K562 (cell line): ENCODE measurements around the gene NBPF11.
"Not testable (repeated sequence)": the region's sequence is repeated elsewhere in the genome, so short reads cannot be mapped to it uniquely, and the experiment has no call there.

Experiments used
- CBFB ChIP-seq: sonication (generic); formaldehyde crosslinking; IDR thresholded peaks from 2 replicates; pipeline ENCODE4 v1.4.0; 2020; ENCODE audit warnings: mild to moderate bottlenecking, missing genetic modification reagents
- KLF10 ChIP-seq: fragments of 250-450 bp; sonication (Bioruptor Pico); IDR thresholded peaks from 2 replicates; pipeline ENCODE4 v1.6.1; 2021; ENCODE audit warnings: matching md5 sums
- POLR2A ChIP-seq: fragments of 450-650 bp; conservative IDR thresholded peaks from 2 replicates; pipeline ENCODE4 v1.6.1; 2016
- PRPF4 ChIP-seq: fragments of 200-400 bp; formaldehyde crosslinking; IDR thresholded peaks from one replicate; pipeline ENCODE4 v1.6.1; 2017; ENCODE audit warnings: low read length, low read depth, mild to moderate bottlenecking; ENCODE audit not compliant: insufficient read depth, poor library complexity, severe bottlenecking
- SIN3B ChIP-seq: fragments of 450-650 bp; IDR thresholded peaks from 2 replicates; pipeline ENCODE4 v1.6.1; 2017; ENCODE audit warnings: low read depth, mild to moderate bottlenecking, moderate library complexity
- SREBF1 ChIP-seq: fragments of 150-350 bp; IDR thresholded peaks from 2 replicates; pipeline ENCODE4 v1.6.1; 2014; ENCODE audit warnings: antibody characterized with exemption, low read depth, low read length, borderline replicate concordance
- TCF7 ChIP-seq: sonication (generic); IDR thresholded peaks from 2 replicates; pipeline ENCODE4 v1.6.1; 2016; ENCODE audit warnings: antibody characterized with exemption, borderline replicate concordance
- YY1 ChIP-seq, 3 experiments: IDR thresholded peaks; 2 replicates each; pipeline ENCODE4 v1.6.1; 2011; ENCODE audit warnings: low read length in 2 of 3, mild to moderate bottlenecking in 2 of 3, moderate library complexity in 2 of 3, borderline replicate concordance in 1 of 3, control low read depth in 1 of 3, low read depth in 1 of 3; ENCODE audit not compliant: insufficient read depth in 3 of 3, insufficient replicate concordance in 2 of 3, control insufficient read depth in 1 of 3, insufficient read length in 1 of 3; ENCODE audit errors: extremely low read depth in 1 of 3
- ZBTB1 ChIP-seq: sonication (generic); formaldehyde crosslinking; IDR thresholded peaks from 2 replicates; pipeline ENCODE4 v1.8.1; 2023; ENCODE audit warnings: missing genetic modification reagents, low read depth, mild to moderate bottlenecking, borderline replicate concordance
- ZC3H11A ChIP-seq: IDR thresholded peaks from 2 replicates; pipeline ENCODE4 v1.6.1; 2012; ENCODE audit warnings: low read depth, low read length, improper control_type of control experiment
- ZNF274 ChIP-seq: IDR thresholded peaks from 2 replicates; pipeline ENCODE4 v1.6.1; 2011; ENCODE audit warnings: low read depth, mild to moderate bottlenecking, low read length, moderate library complexity, borderline replicate concordance
- TF ChIP-seq, protein P1 (sequence below): sonication (generic); formaldehyde crosslinking; IDR thresholded peaks from 2 replicates; pipeline ENCODE4 v1.8.0; 2022; ENCODE audit warnings: mild to moderate bottlenecking, missing genetic modification reagents
- TF ChIP-seq, protein P2 (sequence below): sonication (generic); formaldehyde crosslinking; IDR thresholded peaks from 2 replicates; pipeline ENCODE4 v1.9.0; 2022; ENCODE audit warnings: mild to moderate bottlenecking, missing genetic modification reagents
- TF ChIP-seq, protein P3 (sequence below), 2 experiments: IDR thresholded peaks; 2 replicates each; pipeline ENCODE4 v1.6.1; 2012; ENCODE audit warnings: improper control_type of control experiment in 2 of 2, low read depth in 2 of 2, low read length in 2 of 2, borderline replicate concordance in 1 of 2

DNA sequence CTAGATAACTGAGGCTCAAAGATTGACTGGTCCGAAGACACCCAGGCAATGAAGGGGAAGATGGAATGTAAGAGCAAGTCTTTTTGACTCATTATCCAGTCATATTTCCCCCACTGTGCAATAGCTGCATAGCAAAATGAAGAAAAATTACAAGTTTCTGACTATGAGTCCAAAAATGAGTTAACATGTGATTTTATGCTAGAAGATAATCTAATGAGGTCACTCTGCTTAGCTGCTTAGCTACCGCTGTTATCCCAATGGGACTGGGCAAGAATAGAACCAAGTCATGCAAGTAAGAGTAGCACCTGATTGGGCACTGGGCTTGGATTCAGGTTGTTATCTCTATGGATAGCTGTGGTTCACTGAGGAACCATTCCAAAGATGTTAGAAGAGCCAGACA is 43.0 kb upstream of the NBPF11 start:
- TF ChIP-seq, protein P1, sequence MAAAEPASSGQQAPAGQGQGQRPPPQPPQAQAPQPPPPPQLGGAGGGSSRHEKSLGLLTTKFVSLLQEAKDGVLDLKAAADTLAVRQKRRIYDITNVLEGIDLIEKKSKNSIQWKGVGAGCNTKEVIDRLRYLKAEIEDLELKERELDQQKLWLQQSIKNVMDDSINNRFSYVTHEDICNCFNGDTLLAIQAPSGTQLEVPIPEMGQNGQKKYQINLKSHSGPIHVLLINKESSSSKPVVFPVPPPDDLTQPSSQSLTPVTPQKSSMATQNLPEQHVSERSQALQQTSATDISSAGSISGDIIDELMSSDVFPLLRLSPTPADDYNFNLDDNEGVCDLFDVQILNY (CRISPR knock-in tag): not testable (repeated sequence)
- not testable (repeated sequence) for TF ChIP-seq ZBTB1 (CRISPR knock-in tag); CBFB; SREBF1; KLF10 (CRISPR knock-in tag); SIN3B; ZNF274; PRPF4; TCF7; YY1 (IDR thresholded peaks at IDR 0.05; ENCODE audit: borderline replicate concordance in 1 of 3, control insufficient read depth in 1 of 3, extremely low read depth in 1 of 3, insufficient read depth in 3 of 3, insufficient read length in 1 of 3, insufficient replicate concordance in 2 of 3, low read depth in 1 of 3, low read length in 2 of 3); POLR2A; ZC3H11A
- TF ChIP-seq, protein P2, sequence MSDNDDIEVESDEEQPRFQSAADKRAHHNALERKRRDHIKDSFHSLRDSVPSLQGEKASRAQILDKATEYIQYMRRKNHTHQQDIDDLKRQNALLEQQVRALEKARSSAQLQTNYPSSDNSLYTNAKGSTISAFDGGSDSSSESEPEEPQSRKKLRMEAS (CRISPR knock-in tag): not testable (repeated sequence)
- TF ChIP-seq, protein P3, sequence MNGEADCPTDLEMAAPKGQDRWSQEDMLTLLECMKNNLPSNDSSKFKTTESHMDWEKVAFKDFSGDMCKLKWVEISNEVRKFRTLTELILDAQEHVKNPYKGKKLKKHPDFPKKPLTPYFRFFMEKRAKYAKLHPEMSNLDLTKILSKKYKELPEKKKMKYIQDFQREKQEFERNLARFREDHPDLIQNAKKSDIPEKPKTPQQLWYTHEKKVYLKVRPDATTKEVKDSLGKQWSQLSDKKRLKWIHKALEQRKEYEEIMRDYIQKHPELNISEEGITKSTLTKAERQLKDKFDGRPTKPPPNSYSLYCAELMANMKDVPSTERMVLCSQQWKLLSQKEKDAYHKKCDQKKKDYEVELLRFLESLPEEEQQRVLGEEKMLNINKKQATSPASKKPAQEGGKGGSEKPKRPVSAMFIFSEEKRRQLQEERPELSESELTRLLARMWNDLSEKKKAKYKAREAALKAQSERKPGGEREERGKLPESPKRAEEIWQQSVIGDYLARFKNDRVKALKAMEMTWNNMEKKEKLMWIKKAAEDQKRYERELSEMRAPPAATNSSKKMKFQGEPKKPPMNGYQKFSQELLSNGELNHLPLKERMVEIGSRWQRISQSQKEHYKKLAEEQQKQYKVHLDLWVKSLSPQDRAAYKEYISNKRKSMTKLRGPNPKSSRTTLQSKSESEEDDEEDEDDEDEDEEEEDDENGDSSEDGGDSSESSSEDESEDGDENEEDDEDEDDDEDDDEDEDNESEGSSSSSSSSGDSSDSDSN (IDR thresholded peaks at IDR 0.05; ENCODE audit: borderline replicate concordance in 1 of 2, low read depth in 2 of 2, low read length in 2 of 2): not testable (repeated sequence)
